Esophagus muscularis mucosa (tissue), 4 donors: ENCODE data around the gene ASGR1. TPM values are rescaled to one million over a fixed set of nuclear protein-coding genes. Genes with fewer than 3 reads are reported as not detected.
A peak's percentile ranks its signal among the peaks of the same experiment; 100 is the strongest.

Experiments
- DNase-seq: peaks from one replicate; pipeline ENCODE4 v3.0.0-alpha.2; 2017; ENCODE audit errors: extremely low spot score
- H3K27ac ChIP-seq, 4 donors: fragments of 200-600 bp; sonication (generic); replicated peaks in 1 of 4; 1 replicate in 3 of 4; 2 replicates in 1 of 4; pipeline ENCODE4 v1.5.1; 2016 to 2019; ENCODE audit warnings: mild to moderate bottlenecking in 1 of 4
- H3K27me3 ChIP-seq, 4 donors: fragments of 200-600 bp; sonication (generic); one replicate each; pipeline versions ENCODE4 v1.5.1 to v1.6.0; 2016 to 2019
- H3K36me3 ChIP-seq, 4 donors: fragments of 200-600 bp; sonication (generic); one replicate each; pipeline ENCODE4 v1.5.1; 2016 to 2019
- H3K4me1 ChIP-seq, 4 donors: fragments of 200-600 bp; sonication (generic); one replicate each; pipeline ENCODE4 v1.5.1; 2016 to 2019
- H3K4me3 ChIP-seq, 4 donors: fragments of 200-600 bp; sonication (generic); 1 replicate in 2 of 4; 2 replicates in 2 of 4; pipeline ENCODE4 v1.5.1; 2016 to 2019; ENCODE audit warnings: mild to moderate bottlenecking in 4 of 4, moderate library complexity in 1 of 4
- H3K9me3 ChIP-seq, 4 donors: fragments of 200-600 bp; sonication (generic); 1 replicate in 3 of 4; 2 replicates in 1 of 4; pipeline ENCODE4 v1.5.1; 2016 to 2019
- CTCF ChIP-seq, 3 experiments: fragments of 200-600 bp in 2 of 3; fragments of 450-650 bp in 1 of 3; sonication (generic) in 2 of 3; IDR thresholded peaks; one replicate each; pipeline ENCODE4 v1.5.1; 2017 to 2019; ENCODE audit warnings: antibody characterized with exemption in 3 of 3, mild to moderate bottlenecking in 2 of 3, moderate library complexity in 1 of 3
- EP300 ChIP-seq: sonication (generic); formaldehyde crosslinking; IDR thresholded peaks from one replicate; pipeline ENCODE4 v1.6.1; 2017; ENCODE audit warnings: antibody characterized with exemption
- POLR2A ChIP-seq: fragments of 450-650 bp; IDR thresholded peaks from one replicate; pipeline ENCODE4 v1.6.1; 2017; ENCODE audit warnings: antibody characterized with exemption, moderate library complexity, mild to moderate bottlenecking, low read depth
- POLR2AphosphoS5 ChIP-seq, 2 donors: sonication (generic); formaldehyde crosslinking; IDR thresholded peaks; one replicate each; pipeline ENCODE4 v1.6.1; 2017; ENCODE audit warnings: antibody characterized with exemption in 2 of 2
- WGBS: methylation state at CpG from one replicate; pipeline ENCODE4 v1.1.5; 2018; 5-methylcytosine and 5-hydroxymethylcytosine counted together
- intact Hi-C: fragments of 100-400 bp; cut with DNase I; formaldehyde crosslinking; loops from one replicate; pipeline ENCODE4 v1.15.1; 2023
- total RNA-seq, 4 donors: library from RNA; depleted of rRNA; stranded (reverse); fragments of >200 nt; gene quantifications; one replicate each; pipeline versions ENCODE4 v1.1.0 to v1.2.1, GENCODE V29; 2016

Gene ASGR1
- total RNA-seq, 4 donors from 2014 or later: 0.52 to 2.5 TPM; not detected in 2

GRCh38 chr17:7219229-7219811 lies 40.1 kb upstream of the ASGR1 start:
- Histone ChIP-seq H3K4me1 (peaks cover 66 to 78% (median 76%) of the 10 kb centered on the region in 4 donors), H3K27me3 (no peaks in the 10 kb centered on the region), H3K9me3 (no peaks in the 10 kb centered on the region), H3K27ac (peak overlapping the region; percentile 92 to 99 (median 97)), H3K36me3 (peaks cover 20 to 39% (median 33%) of the 10 kb centered on the region in 4 donors), H3K4me3 (peak overlapping the region; percentile 74 to 98 (median 94))
- 21% methylated on average over 9 of the region's 12 CpGs for WGBS
- no peak for DNase-seq
- TF ChIP-seq EP300 (no peak), CTCF (IDR thresholded peaks at IDR 0.05) (no peak), POLR2AphosphoS5 (IDR thresholded peaks at IDR 0.05) (no peak), POLR2A (no peak)
- intact Hi-C loops: no loop called here

GRCh38 chr17:7218758-7219157 lies 39.6 kb upstream of the ASGR1 start:
- WGBS: 84% methylated on average over 6 of the region's 6 CpGs
- no peak for DNase-seq
- Histone ChIP-seq H3K36me3 (peaks cover 15 to 33% (median 27%) of the 10 kb centered on the region in 4 donors), H3K4me3 (no peak overlapping the region), H3K27me3 (no peaks in the 10 kb centered on the region), H3K27ac (peak overlapping the region; percentile 92 to 99 (median 97)), H3K9me3 (no peaks in the 10 kb centered on the region), H3K4me1 (peaks cover 66 to 84% (median 79%) of the 10 kb centered on the region in 4 donors)
- intact Hi-C loops: no loop called here
- TF ChIP-seq POLR2AphosphoS5 (IDR thresholded peaks at IDR 0.05): no peak
- no peak for TF ChIP-seq EP300

GRCh38 chr17:7218166-7218565 lies 39.0 kb upstream of the ASGR1 start:
- Histone ChIP-seq H3K9me3 (no peaks in the 10 kb centered on the region), H3K4me1 (peaks cover 65 to 86% (median 83%) of the 10 kb centered on the region in 4 donors), H3K27ac (peak overlapping the region; percentile 92 to 99 (median 97)), H3K27me3 (no peaks in the 10 kb centered on the region), H3K4me3 (peak overlapping the region; percentile 56 to 68 (median 62)), H3K36me3 (peaks cover 9 to 27% (median 21%) of the 10 kb centered on the region in 4 donors)
- TF ChIP-seq EP300: no peak
- no peak for TF ChIP-seq POLR2A
- no peak for TF ChIP-seq CTCF (IDR thresholded peaks at IDR 0.05)
- TF ChIP-seq POLR2AphosphoS5 (IDR thresholded peaks at IDR 0.05): no peak
- intact Hi-C loops: no loop called here
- 47% methylated on average over 6 of the region's 6 CpGs for WGBS
- DNase-seq: no peak

- TF ChIP-seq POLR2AphosphoS5 (IDR thresholded peaks at IDR 0.05) (no peak), POLR2A (no peak), EP300 (no peak), CTCF (IDR thresholded peaks at IDR 0.05) (no peak)
- no peak for DNase-seq
- 1% methylated on average over 24 of the region's 32 CpGs for WGBS
- no peaks in the 10 kb centered on the region for H3K9me3 ChIP-seq
- H3K4me3 ChIP-seq: peak overlapping the region; percentile 56 to 68 (median 62)
- peak overlapping the region; percentile 92 to 99 (median 97) for H3K27ac ChIP-seq
- H3K4me1 ChIP-seq: peaks cover 62 to 84% (median 82%) of the 10 kb centered on the region in 4 donors
- intact Hi-C loops: no loop called here
- no peaks in the 10 kb centered on the region for H3K27me3 ChIP-seq
- peaks cover under 1 to 19% (median 13%) of the 10 kb centered on the region in 4 donors for H3K36me3 ChIP-seq
Measured at GRCh38 chr17:7217113-7217987, 38.2 kb upstream of the ASGR1 start.
